C4-2B (cell line): ENCODE results near the gene MYL12B.

ENCODE experiments used
- CTCF ChIP-seq: fragments of 450-650 bp; conservative IDR thresholded peaks from 2 replicates; pipeline ENCODE4 v1.5.1; 2017; ENCODE audit warnings: mild to moderate bottlenecking
- ZFX ChIP-seq: fragments of 450-650 bp; IDR thresholded peaks from 2 replicates; pipeline ENCODE4 v1.6.1; 2017

GRCh38 chr18:3273042-3273441 is 11.1 kb downstream of the MYL12B start:
- TF ChIP-seq CTCF (no peak), ZFX (no peak)
